ENCODE measurements around the gene HADHB.

DNA sequence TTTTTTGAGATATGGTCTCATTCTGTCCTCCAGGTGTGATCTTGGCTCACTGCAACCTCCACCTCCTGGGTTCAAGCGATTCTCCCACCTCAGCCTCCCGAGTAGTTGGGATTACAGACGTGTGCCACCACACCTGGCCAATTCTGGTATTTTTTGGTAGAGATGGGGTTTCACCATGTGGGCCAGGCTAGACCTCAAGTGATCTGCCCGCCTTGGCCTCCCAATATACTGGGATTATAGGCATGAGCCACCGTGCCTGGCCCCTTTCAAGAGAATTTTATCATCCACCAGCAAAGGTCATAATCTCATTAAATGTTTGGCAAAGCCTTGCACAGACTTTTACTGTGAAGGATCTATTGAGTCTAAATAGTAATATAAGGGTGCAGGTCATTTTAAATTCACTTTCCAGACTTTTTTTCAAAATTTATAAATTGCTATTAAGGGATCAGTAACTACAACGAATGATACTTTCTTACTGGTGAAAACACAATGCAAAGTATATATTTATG, 2.8 kb upstream of the HADHB start:
- TF ChIP-seq POLR2A (IDR thresholded peaks at IDR 0.05; ENCODE audit: low read length) (no peak), GATA1 (IDR thresholded peaks at IDR 0.05; ENCODE audit: low read depth, low read length) (no peak)
